SIG-M5 treated with dmso at 0.1 percent for 504 hours (cell line): ENCODE measurements around the gene UPB1.
"Not testable (repeated sequence)": the region's sequence is repeated elsewhere in the genome, so short reads cannot be mapped to it uniquely, and the experiment has no call there.

Source experiments
- DNase-seq: peaks from one replicate; lab custom pipeline; 2025; ENCODE audit not compliant: unreplicated experiment; lab: John Stamatoyannopoulos, UW

The UPB1 gene

DNA sequence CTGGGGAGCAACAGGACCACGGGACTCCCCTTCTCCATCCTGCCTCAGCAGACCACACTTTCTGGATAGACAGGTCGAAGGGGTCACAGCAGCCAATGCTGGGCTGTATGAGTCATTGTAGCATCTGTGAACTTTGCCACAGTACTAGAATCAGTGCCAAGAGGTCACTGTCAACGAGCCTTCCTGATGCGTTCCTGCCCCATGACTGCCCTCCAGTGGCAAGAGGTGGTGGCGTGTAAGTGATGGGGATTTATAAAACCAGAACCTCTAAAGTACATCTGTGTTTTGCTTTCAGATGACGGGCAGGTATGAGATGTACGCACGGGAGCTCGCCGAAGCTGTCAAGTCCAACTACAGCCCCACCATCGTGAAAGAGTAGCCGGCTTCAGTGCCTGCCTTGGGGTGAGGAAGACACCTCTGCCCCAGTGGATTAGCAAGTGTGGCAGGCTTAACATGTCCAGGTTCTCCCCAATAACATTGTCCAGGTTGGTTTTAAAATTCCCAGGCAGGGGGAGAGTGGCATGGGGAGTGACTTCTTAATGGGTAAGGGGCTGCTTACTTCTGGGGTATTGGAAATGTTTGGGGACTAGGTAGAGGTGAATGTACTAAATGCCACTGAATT lies 30.4 kb downstream of the UPB1 start:
- peak; percentile 81 for DNase-seq

DNA sequence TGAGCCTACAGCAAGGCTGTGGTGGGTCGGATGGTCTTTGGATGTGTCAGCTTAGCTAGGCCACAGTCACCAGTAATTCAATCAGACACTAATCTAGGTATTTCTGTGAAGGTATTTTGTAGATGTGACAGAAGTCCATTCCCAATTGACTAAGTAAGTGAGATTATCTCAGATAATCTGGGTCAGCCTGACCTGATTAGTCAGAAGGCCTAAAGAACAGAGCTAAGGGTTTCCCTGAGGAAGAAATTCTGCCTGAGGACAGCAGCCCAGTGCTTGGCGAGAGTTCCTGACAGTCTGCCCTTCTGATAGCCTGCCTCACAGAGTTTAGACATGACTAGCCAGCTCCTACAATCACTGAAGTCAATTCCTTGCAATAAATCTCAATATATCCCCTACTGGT lies 31.1 kb downstream of the UPB1 start:
- no peak for DNase-seq

DNA sequence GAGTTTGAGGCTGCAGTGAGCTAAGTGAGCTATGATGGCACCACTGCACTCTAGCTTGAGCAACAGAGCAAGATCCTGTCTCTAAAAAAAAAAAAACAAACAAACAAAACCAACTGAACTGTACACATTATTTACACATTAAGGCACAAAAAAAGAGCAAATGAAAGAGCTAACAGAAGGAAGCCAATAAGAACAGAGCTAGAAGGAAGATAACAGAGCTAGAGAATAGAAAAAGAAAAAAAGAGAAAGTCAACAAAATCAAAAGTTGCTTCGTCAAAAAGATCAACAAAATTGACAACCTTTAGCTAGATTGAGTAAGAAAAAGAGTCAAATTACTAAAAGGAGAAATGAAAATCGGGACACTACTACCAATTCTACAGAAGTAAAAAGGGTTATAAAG lies 34.8 kb downstream of the UPB1 start:
- DNase-seq, result no peak

DNA sequence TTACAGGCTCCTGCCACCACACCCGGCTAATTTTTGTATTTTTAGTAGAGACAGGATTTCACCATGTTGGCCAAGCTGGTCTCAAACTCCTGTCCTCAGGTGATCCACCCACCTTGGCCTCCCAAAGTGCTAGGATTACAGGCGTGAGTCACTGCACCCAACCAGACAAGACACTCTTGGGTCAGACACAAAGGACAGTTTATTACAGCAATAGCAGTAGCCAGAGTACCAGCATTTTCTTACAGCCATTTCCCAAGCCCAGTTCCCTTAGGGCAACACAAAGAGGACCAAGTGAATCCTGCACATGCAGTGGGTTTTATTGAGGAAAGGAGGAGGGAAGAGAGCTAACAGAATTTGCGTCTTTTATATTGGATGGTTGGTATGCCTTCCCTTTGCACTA lies 35.8 kb downstream of the UPB1 start:
- DNase-seq, result not testable (repeated sequence)

DNA sequence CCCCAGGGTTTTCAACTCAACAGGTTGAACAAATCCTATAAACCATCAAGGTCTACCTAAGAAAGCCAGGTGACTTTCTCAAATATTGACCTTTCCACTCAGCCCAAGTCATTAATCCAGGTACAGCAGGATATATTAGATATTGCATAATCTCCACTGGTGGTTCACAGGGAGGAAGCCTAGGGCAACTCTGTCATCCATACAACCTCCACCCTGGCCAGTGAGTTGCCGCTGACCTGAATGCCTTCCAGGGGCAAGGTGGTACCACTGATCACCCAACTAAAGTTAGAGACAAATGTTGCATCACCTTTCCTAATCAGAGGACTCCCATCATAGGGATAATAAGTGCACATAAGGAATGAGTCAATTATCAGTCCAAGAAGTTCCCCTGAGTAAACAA lies 36.9 kb downstream of the UPB1 start:
- no peak for DNase-seq

DNA sequence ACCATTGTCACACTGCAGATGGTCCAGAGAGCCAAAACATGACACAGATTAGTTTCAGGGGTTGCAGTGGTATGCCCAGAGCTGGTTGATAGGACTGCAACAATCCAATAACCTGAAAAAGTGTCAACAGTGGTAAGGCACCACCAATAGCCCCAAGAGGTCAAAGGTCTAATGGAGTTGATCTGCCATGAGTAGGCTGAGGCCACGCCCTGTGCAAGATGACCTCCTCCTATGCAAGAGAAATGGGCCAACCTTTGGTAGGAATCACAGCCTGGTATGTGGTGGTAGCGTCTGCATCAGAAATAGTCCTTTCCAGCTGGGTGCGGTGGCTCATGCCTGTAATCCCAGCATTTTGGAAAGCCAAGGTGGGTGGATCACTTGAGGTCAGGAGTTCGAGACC lies 40.2 kb downstream of the UPB1 start:
- no peak for DNase-seq

DNA sequence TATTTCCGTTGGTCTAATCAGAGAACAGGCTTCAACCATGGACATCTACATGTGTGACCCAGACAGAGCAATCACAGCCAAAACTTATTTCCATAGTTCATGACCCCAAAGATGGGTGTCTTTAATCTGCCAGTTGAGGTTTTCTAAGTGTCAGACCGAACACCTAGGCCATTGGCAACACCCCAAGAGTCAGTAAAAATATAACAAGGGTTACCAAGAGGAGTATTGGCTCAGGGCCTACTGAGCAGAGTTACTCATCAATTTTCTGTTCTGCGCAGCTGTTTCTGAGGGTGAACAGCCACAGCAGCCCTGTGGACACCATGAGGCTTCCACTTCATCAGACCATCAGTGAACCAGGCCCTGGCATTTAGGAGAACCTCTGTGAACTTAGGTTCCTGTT lies 41.0 kb downstream of the UPB1 start:
- no peak for DNase-seq

DNA sequence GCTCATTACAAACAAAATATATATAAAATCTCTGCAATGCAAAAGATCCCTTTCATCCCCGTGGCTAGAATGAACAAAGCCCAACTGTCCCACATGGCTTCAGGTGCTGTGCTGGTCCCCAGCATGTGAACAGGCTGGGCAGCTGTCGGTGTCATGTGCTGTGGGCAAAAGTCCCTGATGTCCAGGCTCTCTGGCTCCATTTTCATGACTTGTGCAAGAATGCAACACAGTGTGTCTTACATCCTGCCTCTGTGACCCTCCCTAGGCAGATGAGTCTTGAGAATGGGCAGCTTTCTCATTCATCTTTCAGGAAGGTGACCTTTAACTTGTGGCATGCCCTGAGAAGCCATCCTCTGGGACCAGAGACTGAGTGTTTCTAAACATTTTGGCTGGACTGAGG lies 45.3 kb downstream of the UPB1 start:
- DNase-seq, result no peak

DNA sequence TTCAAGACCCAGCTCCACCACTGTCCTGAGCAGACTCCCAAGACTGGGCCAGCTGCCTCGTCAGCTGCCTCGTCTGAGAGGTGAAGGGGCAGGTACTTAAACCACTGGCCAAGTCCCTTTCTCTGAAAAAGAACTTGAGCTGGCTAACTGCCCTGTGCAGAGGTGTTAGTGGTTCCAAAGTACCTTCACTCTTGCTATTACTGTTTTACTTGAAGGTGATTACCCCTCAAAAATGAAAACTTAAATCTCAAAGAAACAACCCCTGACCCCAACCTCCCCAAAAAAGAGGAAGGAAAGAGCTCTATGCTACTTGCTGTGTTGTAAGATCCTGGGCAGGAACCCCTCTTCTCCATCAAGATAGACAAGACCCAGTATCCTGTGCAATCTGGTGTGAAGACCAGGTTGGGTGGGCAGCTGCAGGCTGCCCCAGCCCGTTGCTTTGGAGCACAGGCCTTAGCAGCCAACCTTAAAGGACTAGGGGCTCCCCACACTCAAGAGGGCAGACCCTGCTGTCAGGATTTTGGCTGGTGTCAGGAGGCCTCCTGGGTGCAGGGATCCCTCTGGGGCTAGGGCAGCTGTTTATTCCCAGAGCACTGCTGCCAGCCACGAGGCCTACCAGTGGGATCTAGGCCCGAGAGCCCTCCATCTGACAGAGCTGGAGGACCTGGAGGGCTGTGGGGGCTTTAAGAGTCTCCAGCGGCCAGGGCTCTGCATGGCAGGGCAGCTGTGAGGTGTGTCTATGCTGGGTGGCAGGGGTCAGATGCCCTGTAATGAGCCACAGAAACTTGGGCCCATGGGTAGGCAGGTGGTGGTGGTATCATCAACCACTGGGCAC lies 46.8 kb downstream of the UPB1 start:
- no peak for DNase-seq

DNA sequence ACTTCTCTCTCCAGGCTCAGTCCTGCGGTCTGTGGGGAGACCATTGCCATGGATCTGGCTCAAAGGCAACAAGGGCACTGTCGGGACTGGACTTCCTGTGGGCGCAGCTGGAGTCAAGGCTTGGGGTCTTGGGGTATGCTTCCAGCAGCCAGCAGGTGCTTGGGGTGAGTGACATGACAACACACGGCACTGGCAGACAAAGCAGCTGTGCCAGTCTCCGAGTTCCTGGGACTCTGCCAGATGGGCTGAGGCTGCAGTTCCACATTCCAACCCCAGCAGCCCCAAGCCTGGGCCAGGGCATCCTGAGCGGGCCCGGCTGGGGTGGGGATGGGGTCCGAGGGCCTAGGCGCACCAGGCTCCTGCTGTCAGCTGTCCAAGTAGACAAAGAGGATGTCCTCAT lies 47.5 kb downstream of the UPB1 start:
- no peak for DNase-seq

DNA sequence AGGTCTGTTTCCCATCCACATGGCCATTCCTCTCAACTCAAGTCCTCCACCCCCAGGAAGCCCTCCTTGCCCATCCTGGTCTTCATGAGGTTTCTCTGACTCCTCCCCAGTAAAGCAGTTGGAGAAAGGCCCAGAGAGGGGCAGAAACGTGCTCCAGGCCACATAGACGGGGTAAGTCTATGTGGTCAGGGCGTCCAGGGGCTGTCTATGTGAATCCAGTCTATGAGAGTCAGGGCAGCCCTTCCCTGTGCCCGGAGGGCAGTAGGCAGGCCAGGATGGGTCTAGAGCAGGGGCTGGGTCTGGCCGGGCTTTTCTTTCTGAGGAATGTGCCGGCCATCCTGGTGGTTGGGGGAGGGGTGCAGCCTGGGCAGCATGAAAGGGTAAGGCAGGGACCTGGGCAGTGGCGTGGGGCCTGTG lies 48.1 kb downstream of the UPB1 start:
- no peak for DNase-seq

DNA sequence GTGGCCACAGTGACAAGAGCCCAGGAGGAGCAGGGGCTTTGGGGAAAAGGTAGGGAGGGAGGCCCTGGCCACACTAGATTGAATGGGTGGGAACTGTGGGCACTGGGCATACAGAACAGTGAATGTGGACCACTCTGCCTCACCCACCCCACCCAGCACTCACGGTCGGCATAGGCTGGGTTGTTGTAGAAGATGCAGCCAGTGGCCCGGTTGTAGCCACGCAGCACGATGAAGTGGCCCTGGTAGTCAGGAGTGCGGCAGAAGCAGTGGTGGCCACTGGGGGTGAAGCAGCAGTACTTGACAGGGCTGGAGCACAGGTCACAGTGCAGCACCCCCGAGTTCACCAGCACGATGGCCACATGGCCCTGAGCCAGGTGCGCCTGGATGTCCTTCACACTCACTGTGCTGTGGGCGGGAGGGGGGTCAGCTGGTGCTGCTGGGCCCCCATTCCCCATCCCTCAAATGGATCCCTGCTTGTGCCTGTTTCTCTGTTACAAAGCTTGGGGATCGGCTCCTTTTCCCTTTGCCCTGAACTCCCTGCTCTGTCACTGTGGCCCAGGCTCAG lies 48.6 kb downstream of the UPB1 start:
- no peak for DNase-seq

DNA sequence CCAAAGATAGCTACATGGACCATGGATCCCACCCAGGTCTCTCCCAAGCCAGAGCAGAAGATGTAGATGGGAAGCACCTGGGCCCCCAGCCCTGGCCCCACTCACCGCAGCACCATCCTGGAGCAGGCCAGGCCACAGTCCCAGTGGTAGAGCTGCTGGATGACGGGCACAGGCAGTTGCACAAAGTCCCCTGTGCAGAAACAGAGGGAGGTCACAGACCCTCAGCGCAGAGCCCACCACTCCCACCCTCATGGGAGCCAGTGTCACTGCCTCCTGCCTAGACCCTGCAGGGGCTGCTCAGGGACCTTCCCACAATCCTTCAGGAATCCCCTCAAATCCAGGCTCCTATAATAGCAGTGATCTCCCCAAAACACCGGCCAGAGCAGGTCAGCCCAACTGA lies 53.7 kb downstream of the UPB1 start:
- no peak for DNase-seq

DNA sequence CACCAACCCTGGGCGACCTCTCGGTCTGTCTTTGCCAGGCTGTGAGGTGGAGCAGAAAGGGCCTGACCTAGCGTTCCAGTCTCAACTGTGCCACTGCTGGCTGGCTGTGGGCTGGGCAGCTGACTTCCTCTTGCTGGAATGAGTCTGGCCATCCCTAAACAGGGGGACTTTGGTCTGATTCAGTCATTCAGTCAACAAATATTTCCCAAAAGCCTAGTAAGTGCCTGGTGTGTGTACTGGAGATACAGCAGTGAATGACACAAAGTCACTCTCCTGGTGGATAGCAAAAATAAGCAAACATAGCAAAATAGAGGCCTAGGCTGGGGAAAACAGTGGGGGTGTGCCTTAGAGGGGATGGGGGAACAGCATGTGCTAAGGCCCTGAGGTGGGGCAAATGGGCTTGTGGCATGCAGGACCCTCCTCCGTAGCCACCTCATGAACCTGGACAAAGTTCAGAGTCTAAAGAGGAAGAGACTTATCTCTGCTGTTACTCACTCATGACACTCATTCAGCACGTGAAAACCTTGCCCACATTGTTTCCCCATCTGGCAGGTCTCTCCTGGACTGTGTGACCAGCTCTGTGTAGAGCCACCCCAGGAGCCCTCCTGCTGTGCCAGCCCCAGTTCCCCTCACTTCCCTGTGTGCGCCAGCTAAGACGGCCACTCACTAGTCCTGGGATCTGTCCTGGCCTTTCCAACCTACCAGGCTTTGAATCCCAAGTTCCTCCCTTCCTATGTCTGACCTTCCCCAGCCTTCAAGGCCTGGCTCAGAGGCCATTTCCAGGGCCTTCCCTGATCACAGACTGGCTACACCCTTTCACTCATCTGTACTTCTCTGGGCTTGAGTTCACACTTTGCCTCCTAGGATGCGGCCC lies 55.1 kb downstream of the UPB1 start:
- no peak for DNase-seq

DNA sequence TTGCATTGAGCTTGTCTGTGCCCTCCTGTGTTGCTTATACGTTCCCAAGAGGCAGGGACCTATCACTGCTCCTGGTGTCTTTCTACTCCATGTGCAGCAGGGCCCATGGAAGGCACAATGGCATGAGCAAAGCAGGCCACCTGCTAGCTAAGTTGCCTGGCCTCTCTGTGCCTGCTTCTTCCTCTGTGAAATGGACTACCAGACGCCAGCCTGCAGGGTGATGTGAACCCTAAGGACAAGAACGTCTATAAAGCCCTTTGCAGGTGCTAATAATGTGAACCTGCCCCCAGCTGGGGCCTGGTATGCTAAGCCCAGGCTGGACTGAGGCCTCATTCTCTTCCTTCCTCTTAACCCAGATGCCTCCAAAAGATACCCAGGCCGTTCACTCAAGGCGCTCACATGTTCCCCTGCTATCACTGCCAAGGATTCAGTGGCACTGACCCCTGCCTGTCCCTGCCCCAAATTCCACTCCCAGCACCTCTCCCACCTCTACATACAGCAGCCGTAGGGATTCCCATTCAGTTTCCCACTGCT lies 55.8 kb downstream of the UPB1 start:
- no peak for DNase-seq

DNA sequence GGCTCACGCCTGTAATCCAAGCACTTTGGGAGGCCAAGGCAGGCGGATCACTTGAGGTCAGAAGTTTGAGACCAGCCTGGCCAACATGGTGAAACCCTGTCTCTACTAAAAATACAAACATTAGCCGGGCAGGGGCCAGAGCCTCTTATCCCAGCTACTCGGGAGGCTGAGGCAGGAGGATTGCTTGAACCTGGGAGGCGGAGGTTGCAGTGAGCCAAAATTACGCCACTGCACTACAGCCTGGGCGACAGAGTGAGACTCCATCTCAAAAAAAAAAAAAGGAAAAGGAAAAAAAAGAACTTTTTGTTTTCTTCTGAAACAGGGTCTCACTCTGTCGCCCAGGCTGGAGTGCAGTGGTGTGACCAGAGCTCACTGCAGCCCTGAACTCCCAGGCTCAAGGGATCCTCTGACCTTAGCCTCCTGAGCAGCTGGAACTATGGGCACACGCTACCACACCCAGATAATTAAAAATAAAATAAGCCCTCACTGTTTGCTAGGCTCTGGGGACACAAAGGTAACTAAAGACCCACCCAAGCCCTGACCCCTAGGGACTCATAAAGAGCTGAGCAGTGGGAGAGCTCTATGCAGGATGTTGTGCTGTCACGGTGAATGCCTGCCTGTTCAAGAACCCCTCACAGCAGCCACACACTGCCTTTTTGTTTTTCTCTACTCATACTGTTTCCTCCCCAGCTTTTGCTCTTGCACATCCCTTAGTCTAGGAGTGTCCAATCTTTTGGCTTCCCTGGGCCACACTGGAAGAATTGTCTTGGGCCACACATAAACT lies 57.6 kb downstream of the UPB1 start:
- not testable (repeated sequence) for DNase-seq

DNA sequence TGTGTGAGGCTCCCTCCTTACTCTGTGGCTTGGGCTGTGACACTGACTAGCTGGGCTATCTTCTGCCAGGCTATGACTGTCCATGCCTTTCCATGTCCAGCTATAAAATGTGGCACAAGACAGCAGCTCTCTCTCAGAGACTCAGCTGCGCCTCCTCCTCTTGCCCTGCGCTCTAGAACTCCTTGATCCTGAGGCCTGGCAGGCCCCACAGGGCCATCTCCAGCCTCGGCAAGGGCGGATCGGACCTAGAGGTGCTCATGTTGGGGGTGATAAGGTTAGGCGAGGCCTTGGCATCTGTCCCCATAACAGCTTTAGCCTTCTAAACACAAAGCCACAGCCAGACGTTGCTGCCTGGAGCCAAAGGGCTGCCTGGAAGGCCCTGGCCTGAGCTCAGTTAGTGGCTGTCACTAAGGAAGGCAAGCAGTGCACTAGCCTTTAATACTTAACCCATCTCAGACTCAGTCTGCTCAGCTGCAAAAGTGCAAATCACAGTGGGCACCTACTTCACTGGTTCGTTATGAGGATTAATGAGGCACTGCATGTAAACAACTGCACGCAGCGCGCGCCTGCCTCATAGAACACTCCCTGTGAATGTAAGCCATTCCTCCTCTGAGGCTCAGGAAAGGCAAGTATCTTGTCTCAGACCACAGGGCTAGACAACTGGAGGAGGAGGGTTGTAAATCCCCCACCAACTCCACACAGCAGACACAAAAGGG lies 58.6 kb downstream of the UPB1 start:
- no peak for DNase-seq

DNA sequence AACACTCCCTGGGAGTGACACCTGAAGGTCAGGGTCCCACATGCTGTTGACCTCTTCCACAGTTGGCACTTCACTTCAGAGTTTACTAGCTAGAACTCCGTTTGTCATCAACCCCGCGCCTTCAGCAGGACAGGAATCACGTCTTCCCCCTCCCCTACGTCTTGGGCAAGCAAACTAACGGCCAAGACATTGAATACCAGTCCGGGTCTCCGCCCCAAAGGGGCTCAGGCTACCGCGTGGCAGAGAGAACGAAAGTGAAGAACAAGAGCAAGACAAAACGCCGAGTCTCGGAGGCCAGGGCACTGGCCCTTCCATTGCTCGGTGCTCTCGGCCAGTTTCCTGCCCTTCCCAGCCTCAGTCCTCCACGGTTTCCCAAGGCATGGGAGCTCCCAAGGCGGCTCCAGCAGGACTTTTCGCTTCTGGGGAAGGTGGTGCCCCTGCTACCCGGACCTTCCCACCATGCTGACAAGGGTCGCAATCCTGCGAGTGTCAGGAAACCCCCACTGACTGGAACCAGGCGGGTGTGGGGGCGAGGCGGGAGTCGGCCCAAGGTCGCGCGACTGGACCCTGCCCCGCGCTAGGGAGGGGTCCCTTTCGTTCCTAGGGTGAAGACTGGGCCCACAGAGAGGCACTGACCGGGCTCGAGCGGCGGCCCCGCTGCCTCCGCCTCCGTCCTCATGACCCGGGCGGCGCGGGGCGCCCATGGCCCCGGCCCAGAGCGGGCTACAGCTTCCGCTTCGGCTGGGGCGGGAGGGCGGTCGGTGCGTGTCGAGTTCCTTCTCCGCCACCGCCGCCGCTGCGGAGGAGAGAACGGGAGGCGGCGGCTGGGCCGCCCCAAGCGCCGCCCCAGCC lies 59.4 kb downstream of the UPB1 start, which contains the start of gene GUCD1:
Gene GUCD1, minus strand, starts transcription at position 826 of the 852 bp plus-strand sequence. Its CDS starts 147 bp downstream, at position 679.
- peak; percentile 32 for DNase-seq
